Smooth muscle cell (in vitro differentiated cells): ENCODE results near the gene RARS1. TPM values are rescaled to one million over a fixed set of nuclear protein-coding genes. Genes with fewer than 3 reads are reported as not detected.

Experiments
- DNase-seq: peaks from one replicate; lab custom pipeline; 2025; ENCODE audit not compliant: unreplicated experiment; lab: John Stamatoyannopoulos, UW
- H2AFZ ChIP-seq: fragments of 200-600 bp; sonication (generic); 2 replicates; pipeline ENCODE4 v1.6.0; 2016; ENCODE audit warnings: antibody characterized with exemption, low read depth, mild to moderate bottlenecking
- H3F3A ChIP-seq: fragments of 200-600 bp; sonication (generic); 2 replicates; pipeline ENCODE4 v1.6.0; 2017; ENCODE audit warnings: antibody characterized with exemption, low read depth
- H3K27ac ChIP-seq: fragments of 200-600 bp; sonication (generic); 2 replicates; pipeline ENCODE4 v1.5.1; 2016; ENCODE audit warnings: low read depth, mild to moderate bottlenecking
- H3K27me3 ChIP-seq: fragments of 200-600 bp; sonication (generic); 2 replicates; pipeline ENCODE4 v1.6.1; 2016; ENCODE audit warnings: low read depth, mild to moderate bottlenecking
- H3K36me3 ChIP-seq: fragments of 200-600 bp; sonication (generic); 2 replicates; pipeline ENCODE4 v1.5.1; 2016; ENCODE audit warnings: low read depth
- H3K4me1 ChIP-seq: fragments of 200-600 bp; sonication (generic); 2 replicates; pipeline ENCODE4 v1.5.1; 2016; ENCODE audit warnings: low read depth
- H3K4me2 ChIP-seq: fragments of 200-600 bp; sonication (generic); 2 replicates; pipeline ENCODE4 v1.6.0; 2016; ENCODE audit warnings: mild to moderate bottlenecking
- H3K4me3 ChIP-seq: fragments of 200-600 bp; sonication (generic); 2 replicates; pipeline ENCODE4 v1.5.1; 2016; ENCODE audit warnings: mild to moderate bottlenecking
- H3K79me2 ChIP-seq: fragments of 200-600 bp; sonication (generic); 2 replicates; pipeline ENCODE4 v1.6.0; 2016; ENCODE audit warnings: low read depth, mild to moderate bottlenecking
- H3K9ac ChIP-seq: fragments of 200-600 bp; sonication (generic); 2 replicates; pipeline ENCODE4 v1.6.0; 2016; ENCODE audit warnings: low read depth
- H3K9me3 ChIP-seq: fragments of 200-600 bp; sonication (generic); replicated peaks from 2 replicates; pipeline ENCODE4 v1.5.1; 2016; ENCODE audit warnings: low read depth
- H4K20me1 ChIP-seq: fragments of 200-600 bp; sonication (generic); 2 replicates; pipeline ENCODE4 v1.6.0; 2016; ENCODE audit warnings: low read depth
- CTCF ChIP-seq: fragments of 200-600 bp; sonication (generic); IDR thresholded peaks from 2 replicates; pipeline ENCODE4 v1.5.1; 2017; ENCODE audit warnings: borderline replicate concordance, mild to moderate bottlenecking, antibody characterized with exemption; ENCODE audit not compliant: insufficient read depth, poor library complexity, severe bottlenecking
- WGBS: methylation state at CpG from one replicate; pipeline ENCODE4 v1.1.7; 2016; ENCODE audit warnings: low lambda C conversion rate; 5-methylcytosine and 5-hydroxymethylcytosine counted together
- polyA plus RNA-seq: library from polyadenylated mRNA; unstranded; fragments of >200 nt; fragmentation: Nextera tagmentation; extraction: Ambion mirVana; gene quantifications from 2 replicates; pipeline ENCODE4 v1.2.1, GENCODE V29; 2016
- total RNA-seq: library from RNA; depleted of rRNA; stranded (reverse); fragments of >200 nt; gene quantifications from 2 replicates; pipeline ENCODE4 v1.2.3, GENCODE V29; 2014

RARS1 gene
- total and polyA plus RNA-seq, 2 experiments from 2014 or later = 104 to 221 TPM

DNA sequence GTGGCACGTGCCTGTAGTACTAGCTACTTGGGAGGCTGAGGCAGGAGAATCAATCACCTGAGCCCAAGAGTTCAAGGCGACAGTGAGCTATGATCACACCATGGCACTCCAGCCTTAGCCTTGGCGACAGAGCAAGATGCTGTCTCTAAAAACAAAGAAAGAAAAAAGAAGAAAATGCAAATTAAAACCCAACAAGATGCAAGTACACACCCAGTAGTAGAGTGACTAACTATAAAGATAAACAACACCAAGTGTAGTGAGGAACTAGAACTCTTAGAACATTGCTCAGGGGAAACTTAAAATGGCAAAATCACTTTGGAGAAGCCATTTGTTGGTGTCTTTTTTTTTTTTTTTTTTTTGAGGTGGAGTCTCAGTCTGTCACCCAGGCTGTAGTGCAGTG lies 34.7 kb upstream of the RARS1 start:
- Histone ChIP-seq H3F3A (no peaks in the 10 kb centered on the region), H3K27me3 (no peaks in the 10 kb centered on the region), H3K4me1 (no peaks in the 10 kb centered on the region), H3K9me3 (no peaks in the 10 kb centered on the region), H3K9ac (no peak overlapping the region), H3K4me2 (no peak overlapping the region), H3K4me3 (no peak overlapping the region), H3K27ac (no peak overlapping the region), H3K36me3 (no peaks in the 10 kb centered on the region), H2AFZ (no peak overlapping the region), H3K79me2 (no peaks in the 10 kb centered on the region), H4K20me1 (no peaks in the 10 kb centered on the region)
- 79% methylated on average over 3 of the region's 3 CpGs for whole genome bisulfite sequencing
- no peak for DNase-seq
- no peak for TF ChIP-seq CTCF

DNA sequence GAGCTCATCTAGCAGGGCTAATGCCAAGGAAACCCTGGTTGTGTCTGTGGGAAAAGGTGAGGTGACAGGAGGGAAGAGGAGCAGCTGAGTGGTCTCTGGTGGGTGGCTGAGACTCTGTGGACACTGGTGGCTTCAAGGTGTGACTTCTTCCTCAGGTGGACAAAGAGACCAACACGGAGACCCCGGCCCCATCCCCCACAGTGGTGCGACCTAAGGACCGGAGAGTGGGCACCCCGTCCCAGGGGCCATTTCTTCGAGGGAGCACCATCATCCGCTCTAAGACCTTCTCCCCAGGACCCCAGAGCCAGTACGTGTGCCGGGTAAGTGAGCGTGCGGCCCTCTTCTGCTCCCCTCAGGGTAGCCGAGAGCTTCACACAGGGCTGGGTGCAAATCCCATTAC lies 31.1 kb upstream of the RARS1 start:
- Histone ChIP-seq H4K20me1 (no peaks in the 10 kb centered on the region), H3K4me1 (no peaks in the 10 kb centered on the region), H2AFZ (no peak overlapping the region), H3K36me3 (no peaks in the 10 kb centered on the region), H3K27me3 (no peaks in the 10 kb centered on the region), H3K9me3 (no peaks in the 10 kb centered on the region), H3K4me3 (no peak overlapping the region), H3F3A (no peaks in the 10 kb centered on the region), H3K4me2 (no peak overlapping the region), H3K27ac (no peak overlapping the region), H3K79me2 (no peaks in the 10 kb centered on the region), H3K9ac (no peak overlapping the region)
- TF ChIP-seq CTCF = no peak
- DNase-seq = no peak
- WGBS = 96% methylated on average over 12 of the region's 12 CpGs

- no peaks in the 10 kb centered on the region for H4K20me1 ChIP-seq
- H3K79me2 ChIP-seq = no peaks in the 10 kb centered on the region
- TF ChIP-seq CTCF = no peak
- H3K27ac ChIP-seq = no peak overlapping the region
- no peaks in the 10 kb centered on the region for H3K9me3 ChIP-seq
- H3K4me3 ChIP-seq = no peak overlapping the region
- H3K4me1 ChIP-seq = no peaks in the 10 kb centered on the region
- H3K9ac ChIP-seq = no peak overlapping the region
- H3K4me2 ChIP-seq = no peak overlapping the region
- H2AFZ ChIP-seq = no peak overlapping the region
- DNase-seq = no peak
- H3F3A ChIP-seq = no peaks in the 10 kb centered on the region
- no peaks in the 10 kb centered on the region for H3K27me3 ChIP-seq
- WGBS = 98% methylated on average over 3 of the region's 3 CpGs
- H3K36me3 ChIP-seq = no peaks in the 10 kb centered on the region
Measured at GRCh38 chr5:168457542-168457941, 28.7 kb upstream of the RARS1 start.

GRCh38 chr5:168460606-168461005 lies 25.7 kb upstream of the RARS1 start:
- H3F3A ChIP-seq = no peaks in the 10 kb centered on the region
- H3K4me1 ChIP-seq = no peaks in the 10 kb centered on the region
- H3K36me3 ChIP-seq = no peaks in the 10 kb centered on the region
- 96% methylated on average over 9 of the region's 9 CpGs for WGBS
- no peak for DNase-seq
- no peak overlapping the region for H3K4me2 ChIP-seq
- H3K27ac ChIP-seq = no peak overlapping the region
- H3K4me3 ChIP-seq = no peak overlapping the region
- H3K9ac ChIP-seq = no peak overlapping the region
- no peak for TF ChIP-seq CTCF
- H3K9me3 ChIP-seq = no peaks in the 10 kb centered on the region
- no peak overlapping the region for H2AFZ ChIP-seq
- no peaks in the 10 kb centered on the region for H4K20me1 ChIP-seq
- no peaks in the 10 kb centered on the region for H3K79me2 ChIP-seq
- no peaks in the 10 kb centered on the region for H3K27me3 ChIP-seq
